A549 (cell line): ENCODE data around the gene PADI6. TPM values are rescaled to one million over a fixed set of nuclear protein-coding genes. Genes with fewer than 3 reads are reported as not detected.
A peak's percentile ranks its signal among the peaks of the same experiment; 100 is the strongest.

Experiments
- ATAC-seq, 2 experiments: fragments of 200-7000 bp in 1 of 2; fragments of >200 bp in 1 of 2; cut with Nextera tagmentation in 1 of 2; cut with Tn5 transposase in 1 of 2; 3 replicates each; pipeline versions ENCODE4 v1.8.0 to v1.9.1; 2018 to 2020; ENCODE audit warnings: mild to moderate bottlenecking in 1 of 2, moderate library complexity in 1 of 2
- CTCF ChIA-PET: fragments of 300-600 bp; sonication (Branson Sonifier 250); formaldehyde crosslinking; extraction: SDS; loops from one replicate; lab custom pipeline; 2021; ENCODE audit warnings: antibody characterized with exemption, inconsistent platforms; lab: Yijun Ruan, JAX
- POLR2A ChIA-PET: fragments of 350-600 bp; formaldehyde crosslinking; extraction: SDS; loops from one replicate; lab custom pipeline; 2021; ENCODE audit warnings: antibody characterized with exemption, inconsistent platforms; lab: Yijun Ruan, JAX
- DNase-seq, 2 experiments: peaks; one replicate each; pipeline versions ENCODE4 v3.0.0 to v3.0.0-alpha.2; 2011 to 2016; ENCODE audit warnings: low read depth in 1 of 2, low spot score in 1 of 2
- FAIRE-seq: peaks from 2 replicates; lab custom pipeline; 2011; peaks lifted over from hg19 to GRCh38; lab: Jason Lieb, UNC
- H3K27ac ChIP-seq, 2 experiments: fragments of >200 bp; sonication (Bioruptor Twin); formaldehyde crosslinking; 3 replicates each; pipeline ENCODE4 v1.5.1; 2016 to 2017
- H3K4me1 ChIP-seq: fragments of >200 bp; sonication (Bioruptor Twin); formaldehyde crosslinking; 3 replicates; pipeline ENCODE4 v1.6.1; 2016
- H3K4me2 ChIP-seq: fragments of >200 bp; sonication (Bioruptor Twin); formaldehyde crosslinking; 3 replicates; pipeline ENCODE4 v1.6.1; 2016
- H3K4me3 ChIP-seq: fragments of >200 bp; sonication (Bioruptor Twin); formaldehyde crosslinking; 3 replicates; pipeline ENCODE4 v1.5.1; 2016
- H3K9me3 ChIP-seq: fragments of >200 bp; sonication (Bioruptor Twin); formaldehyde crosslinking; 3 replicates; pipeline ENCODE4 v1.6.1; 2016
- CEBPB ChIP-seq, 2 experiments: fragments of >200 bp in 1 of 2; sonication (Bioruptor Twin) in 1 of 2; formaldehyde crosslinking in 1 of 2; IDR thresholded peaks; 2 replicates each; pipeline ENCODE4 v1.6.1; 2012 to 2016
- JUN ChIP-seq, 2 experiments: fragments of >200 bp; sonication (Bioruptor Twin); formaldehyde crosslinking; IDR thresholded peaks; 2 replicates in 1 of 2; 3 replicates in 1 of 2; pipeline ENCODE4 v1.6.1; 2016 to 2017
- WGBS: methylation state at CpG from one replicate; pipeline ENCODE4 v1.1.6; 2017; ENCODE audit errors: missing lambda C conversion rate; 5-methylcytosine and 5-hydroxymethylcytosine counted together
- polyA plus RNA-seq, 4 experiments: library from polyadenylated mRNA; depleted of rRNA in 3 of 4; stranded (reverse); fragments of >200 nt; fragmentation: RNase III in 1 of 4; extraction: RNeasy Plus Mini Kit Qiagen cat#74134 plus additional on column Dnase treatment in 1 of 4; gene quantifications; 2 replicates in 3 of 4; 3 replicates in 1 of 4; pipeline ENCODE4 v1.2.3, GENCODE V29; 2011 to 2017

Gene PADI6
- polyA plus RNA-seq, 2 of the 4 experiments (the other 2 are of a cell fraction) = not detected

GRCh38 chr1:17447501-17447992, 75.6 kb downstream of the PADI6 start:
- ATAC-seq (no peak), DNase-seq (no peak), FAIRE-seq (no peak)
- POLR2A ChIA-PET = no interaction called here
- 90% methylated on average over 12 of the region's 12 CpGs for WGBS
- Histone ChIP-seq H3K9me3 (no peaks in the 10 kb centered on the region), H3K4me1 (peaks cover 14% of the 10 kb centered on the region; the same call in 2 of the 3 replicates), H3K4me3 (no peak overlapping the region), H3K27ac (no peak overlapping the region), H3K4me2 (no peak overlapping the region)
- CTCF ChIA-PET = interaction anchor here (2.0 kb wide), 1 partner anchor 21 kb away, joined by 4 read pairs; no protein-coding TSS in a partner anchor
- TF ChIP-seq JUN (IDR thresholded peaks at IDR 0.05) (no peak), CEBPB (IDR thresholded peaks at IDR 0.05) (peak in 1 of 2 experiments; percentile 38; a peak in 1 of 4 replicates)

Other genes with a start within 250 kb of the PADI6 start
- gene PADI1, start 167.1 kb upstream of the PADI6 start, polyA plus RNA-seq (2011; rRNA removed) = 1.1 and 1.4 TPM in 2 replicates
- gene PADI1, start 167.1 kb upstream of the PADI6 start, polyA plus RNA-seq (2017; fragmentation: RNase III; extraction: RNeasy Plus Mini Kit Qiagen cat#74134 plus additional on column Dnase treatment) = 1.7 to 2.3 TPM (median 2.0 TPM) in 3 replicates
- 2.4 and 2.8 TPM in 2 replicates for gene PADI3, start 123.1 kb upstream of the PADI6 start, polyA plus RNA-seq (2011; rRNA removed)
- gene PADI3, start 123.1 kb upstream of the PADI6 start, polyA plus RNA-seq (2017; fragmentation: RNase III; extraction: RNeasy Plus Mini Kit Qiagen cat#74134 plus additional on column Dnase treatment) = 0.99 to 1.5 TPM (median 1.4 TPM) in 3 replicates
- gene PADI4, start 64.0 kb upstream of the PADI6 start, polyA plus RNA-seq (2011; rRNA removed) = not detected in 2 replicates
- gene PADI4, start 64.0 kb upstream of the PADI6 start, polyA plus RNA-seq (2017; fragmentation: RNase III; extraction: RNeasy Plus Mini Kit Qiagen cat#74134 plus additional on column Dnase treatment) = not detected in 3 replicates
- 58.3 and 60.9 TPM in 2 replicates for gene RCC2, start 67.5 kb downstream of the PADI6 start, polyA plus RNA-seq (2011; rRNA removed)
- gene RCC2, start 67.5 kb downstream of the PADI6 start, polyA plus RNA-seq (2017; fragmentation: RNase III; extraction: RNeasy Plus Mini Kit Qiagen cat#74134 plus additional on column Dnase treatment) = 82.5 to 90.0 TPM (median 84.7 TPM) in 3 replicates
- 3.5 and 4.1 TPM in 2 replicates for gene ARHGEF10L, start 167.5 kb downstream of the PADI6 start, polyA plus RNA-seq (2011; rRNA removed)
- gene ARHGEF10L, start 167.5 kb downstream of the PADI6 start, polyA plus RNA-seq (2017; fragmentation: RNase III; extraction: RNeasy Plus Mini Kit Qiagen cat#74134 plus additional on column Dnase treatment) = 4.1 to 5.2 TPM (median 4.4 TPM) in 3 replicates